RWPE1 (cell line): ENCODE measurements around the gene KANK2.

Experiments used
- CTCF ChIA-PET: fragments of 350-600 bp; sonication (Branson Sonifier 250); formaldehyde crosslinking; extraction: SDS; loops from one replicate; lab custom pipeline; 2021; lab: Yijun Ruan, JAX
- POLR2A ChIA-PET: fragments of 400-600 bp; formaldehyde crosslinking; extraction: SDS; loops from one replicate; lab custom pipeline; 2020; ENCODE audit warnings: antibody characterized with exemption; ENCODE audit not compliant: low non-redundant PET; lab: Yijun Ruan, JAX
- DNase-seq: peaks from one replicate; pipeline ENCODE4 v3.0.0; 2012; ENCODE audit warnings: low spot score
- H3K27ac ChIP-seq: fragments of 450-650 bp; 2 replicates; pipeline ENCODE4 v1.5.1; 2017
- CTCF ChIP-seq: fragments of 450-650 bp; conservative IDR thresholded peaks from 2 replicates; pipeline ENCODE4 v1.5.1; 2017; ENCODE audit warnings: low read depth, mild to moderate bottlenecking

Gene KANK2

GRCh38 chr19:11200015-11200574 lies 2.8 kb upstream of the KANK2 start:
- ChIA-PET CTCF (no interaction called here), POLR2A (no interaction called here)
- no peak for TF ChIP-seq CTCF
- no peak for DNase-seq
- H3K27ac ChIP-seq = peak overlapping the region; percentile 84

GRCh38 chr19:11199517-11199916 lies 2.2 kb upstream of the KANK2 start:
- DNase-seq = no peak
- ChIA-PET CTCF (no interaction called here), POLR2A (no interaction called here)
- H3K27ac ChIP-seq = peak overlapping the region; percentile 84
- TF ChIP-seq CTCF = no peak

GRCh38 chr19:11198769-11199424 lies 1.6 kb upstream of the KANK2 start:
- H3K27ac ChIP-seq = peak overlapping the region; percentile 84
- DNase-seq = no peak
- ChIA-PET CTCF (interaction anchor here (0.7 kb wide), 1 partner anchor 60 kb away, joined by 5 read pairs; no protein-coding TSS in a partner anchor), POLR2A (no interaction called here)
- no peak for TF ChIP-seq CTCF

GRCh38 chr19:11198175-11198534 lies 810 bp upstream of the KANK2 start:
- peak overlapping the region; percentile 84 for H3K27ac ChIP-seq
- ChIA-PET POLR2A (no interaction called here), CTCF (interaction anchor here (0.7 kb wide), 3 partner anchors 16 to 72 kb away, joined by 3 to 5 read pairs (median 3); no protein-coding TSS in a partner anchor)
- no peak for TF ChIP-seq CTCF
- no peak for DNase-seq

- peak overlapping the region; percentile 84 for H3K27ac ChIP-seq
- peak; percentile 62 for DNase-seq
- TF ChIP-seq CTCF = no peak
- POLR2A ChIA-PET = interaction anchor here (1.2 kb wide), 1 partner anchor 28 kb away, joined by 3 read pairs; no protein-coding TSS in a partner anchor
- CTCF ChIA-PET = no interaction called here
Measured at GRCh38 chr19:11196406-11197287, 698 bp downstream of the KANK2 start.

- TF ChIP-seq CTCF = no peak
- peak overlapping the region; percentile 84 for H3K27ac ChIP-seq
- ChIA-PET CTCF (interaction anchor here (0.8 kb wide), 1 partner anchor 31 kb away, joined by 3 read pairs; no protein-coding TSS in a partner anchor), POLR2A (no interaction called here)
- DNase-seq = no peak
Measured at GRCh38 chr19:11195681-11196080, 1.7 kb downstream of the KANK2 start.
